HCT116 (cell line): Measurements from ENCODE around the gene PGGT1B. TPM values are rescaled to one million over a fixed set of nuclear protein-coding genes. Genes with fewer than 3 reads are reported as not detected.

Experiments used
- ATAC-seq: fragments of 200-7000 bp; cut with Tn5 transposase; 2 replicates; pipeline ENCODE4 v1.9.1; 2020; ENCODE audit warnings: mild to moderate bottlenecking, moderate library complexity
- BruUV-seq: library from RNA; stranded (reverse); fragments of 400-500 nt; replicated peaks from 2 replicates; lab custom pipeline; 2021; lab: Mats Ljungman, UMichigan
- CTCF ChIA-PET: fragments of 300-600 bp; sonication (Branson Sonifier 250); formaldehyde crosslinking; loops from one replicate; lab custom pipeline; 2021; ENCODE audit warnings: antibody characterized with exemption; lab: Charles Lee
- POLR2A ChIA-PET: fragments of 300-600, 350-600 bp; sonication (Branson Sonifier 250); formaldehyde crosslinking; loops from one replicate; lab custom pipeline; 2021; ENCODE audit warnings: antibody characterized with exemption; lab: Charles Lee
- RAD21 ChIA-PET, 2 experiments: fragments of 300-600 bp; sonication (Branson Sonifier 250); formaldehyde crosslinking; loops; one replicate each; lab custom pipeline; 2023; ENCODE audit warnings: low total read pairs in 2 of 2; ENCODE audit not compliant: uncharacterized antibody in 2 of 2, unreplicated experiment in 2 of 2, low non-redundant PET in 1 of 2; lab: Charles Lee
- DNase-seq: peaks from one replicate; pipeline ENCODE4 v3.0.0-alpha.2; 2010; ENCODE audit warnings: low read depth, low spot score
- H2AFZ ChIP-seq: fragments of 200-600 bp; shearing (Covaris generic), sonication (generic); 2 replicates; pipeline ENCODE4 v1.6.1; 2017; ENCODE audit warnings: low read depth, mixed run types, mixed read lengths, antibody characterized with exemption, low read length; ENCODE audit not compliant: poor library complexity, severe bottlenecking
- H3K27ac ChIP-seq: 2 replicates; pipeline ENCODE4 v1.5.1; 2012; ENCODE audit warnings: low read depth, low read length
- H3K27me3 ChIP-seq: fragments of 200-600 bp; sonication (generic); 2 replicates; pipeline ENCODE4 v1.6.1; 2016; ENCODE audit warnings: mixed run types, low read length, mixed read lengths; ENCODE audit not compliant: insufficient read depth
- H3K36me3 ChIP-seq, 2 experiments: fragments of 200-500 bp in 1 of 2; fragments of 200-600 bp in 1 of 2; sonication (Bioruptor generic) in 1 of 2; sonication (generic) in 1 of 2; 2 replicates each; pipeline versions ENCODE4 v1.5.1 to v1.6.1; 2014 to 2016; ENCODE audit warnings: low read length in 2 of 2, inconsistent platforms in 1 of 2, mixed read lengths in 1 of 2, mixed run types in 1 of 2; ENCODE audit not compliant: insufficient read depth in 2 of 2, control insufficient read depth in 1 of 2
- H3K4me1 ChIP-seq, 2 experiments: fragments of 200-600 bp in 1 of 2; sonication (generic) in 1 of 2; 2 replicates each; pipeline versions ENCODE4 v1.5.1 to v1.6.1; 2012 to 2017; ENCODE audit warnings: low read length in 2 of 2, inconsistent platforms in 1 of 2, mild to moderate bottlenecking in 1 of 2, mixed read lengths in 1 of 2, mixed run types in 1 of 2, moderate library complexity in 1 of 2; ENCODE audit not compliant: insufficient read depth in 2 of 2, control insufficient read depth in 1 of 2
- H3K4me2 ChIP-seq: fragments of 200-600 bp; sonication (generic); 2 replicates; pipeline ENCODE4 v1.6.1; 2017; ENCODE audit warnings: mixed run types, low read length, mixed read lengths
- H3K4me3 ChIP-seq, 2 experiments: fragments of 200-600 bp in 1 of 2; sonication (generic) in 1 of 2; replicated peaks in 1 of 2; 2 replicates each; pipeline ENCODE4 v1.5.1; 2011 to 2016; ENCODE audit warnings: low read length in 2 of 2, control low read depth in 1 of 2, low read depth in 1 of 2, mild to moderate bottlenecking in 1 of 2, mixed read lengths in 1 of 2, mixed run types in 1 of 2
- H3K79me2 ChIP-seq: fragments of 200-600 bp; sonication (generic); 2 replicates; pipeline ENCODE4 v1.6.1; 2017; ENCODE audit warnings: mild to moderate bottlenecking, mixed run types, low read length, moderate library complexity, mixed read lengths; ENCODE audit not compliant: insufficient read depth
- H3K9ac ChIP-seq: fragments of 200-600 bp; sonication (generic); 2 replicates; pipeline ENCODE4 v1.6.1; 2016; ENCODE audit warnings: low read length, mixed read lengths
- H3K9me2 ChIP-seq: fragments of 200-600 bp; sonication (generic), shearing (Covaris generic); 2 replicates; pipeline ENCODE4 v1.6.1; 2017; ENCODE audit warnings: mixed run types, mild to moderate bottlenecking, moderate library complexity; ENCODE audit not compliant: insufficient read depth
- H3K9me3 ChIP-seq, 2 experiments: fragments of 200-500 bp in 1 of 2; fragments of 200-600 bp in 1 of 2; sonication (Bioruptor generic) in 1 of 2; sonication (generic) in 1 of 2; 2 replicates each; pipeline ENCODE4 v1.6.1; 2014 to 2017; ENCODE audit warnings: low read length in 2 of 2, mixed read lengths in 2 of 2, inconsistent platforms in 1 of 2, low read depth in 1 of 2, mild to moderate bottlenecking in 1 of 2, mixed run types in 1 of 2, moderate library complexity in 1 of 2; ENCODE audit not compliant: control insufficient read depth in 1 of 2, insufficient read depth in 1 of 2
- H4K20me1 ChIP-seq: fragments of 200-600 bp; sonication (generic), shearing (Covaris generic); 2 replicates; pipeline ENCODE4 v1.6.1; 2017; ENCODE audit warnings: mixed run types, mild to moderate bottlenecking, moderate library complexity; ENCODE audit not compliant: insufficient read depth
- CBX3 ChIP-seq: IDR thresholded peaks from 2 replicates; pipeline ENCODE4 v1.6.1; 2012; ENCODE audit warnings: low read depth
- CEBPB ChIP-seq: IDR thresholded peaks from 2 replicates; pipeline ENCODE4 v1.6.1; 2012; ENCODE audit warnings: low read depth
- ELF1 ChIP-seq: IDR thresholded peaks from 2 replicates; pipeline ENCODE4 v1.6.1; 2012; ENCODE audit warnings: low read depth, borderline replicate concordance
- EZH2 ChIP-seq: fragments of 200-600 bp; sonication (generic); IDR thresholded peaks from 2 replicates; pipeline ENCODE4 v1.6.1; 2017; ENCODE audit warnings: antibody characterized with exemption, mixed run types
- EZH2phosphoT487 ChIP-seq: fragments of 200-600 bp; IDR thresholded peaks from 2 replicates; pipeline ENCODE4 v1.6.1; 2018; ENCODE audit warnings: antibody characterized with exemption, borderline replicate concordance
- FOSL1 ChIP-seq: IDR thresholded peaks from 2 replicates; pipeline ENCODE4 v1.6.1; 2012; ENCODE audit warnings: low read depth
- POLR2A ChIP-seq: IDR thresholded peaks from 2 replicates; pipeline ENCODE4 v1.7.0; 2011; ENCODE audit warnings: borderline replicate concordance; ENCODE audit not compliant: insufficient read depth, insufficient read length; ENCODE audit errors: extremely low read depth
- POLR2AphosphoS5 ChIP-seq: IDR thresholded peaks from 2 replicates; pipeline ENCODE4 v1.6.1; 2011; ENCODE audit warnings: mild to moderate bottlenecking, low read depth, low read length, moderate library complexity
- RAD21 ChIP-seq: IDR thresholded peaks from 2 replicates; pipeline ENCODE4 v1.6.1; 2012; ENCODE audit warnings: low read depth, mild to moderate bottlenecking
- SP1 ChIP-seq: IDR thresholded peaks from 2 replicates; pipeline ENCODE4 v1.6.1; 2012; ENCODE audit warnings: low read depth
- SRF ChIP-seq: IDR thresholded peaks from 2 replicates; pipeline ENCODE4 v1.6.1; 2012; ENCODE audit warnings: low read depth
- ZNF274 ChIP-seq: fragments of 200-500 bp; sonication (Bioruptor generic); IDR thresholded peaks from 2 replicates; pipeline ENCODE4 v1.6.1; 2014; ENCODE audit warnings: mild to moderate bottlenecking, low read depth, low read length, inconsistent platforms
- intact Hi-C: fragments of 100-400 bp; cut with micrococcal nuclease; formaldehyde crosslinking; loops from 2 replicates; pipeline ENCODE4 v1.10.0; 2022
- total RNA-seq: library from RNA; stranded (reverse); gene quantifications from one replicate; pipeline ENCODE4 v1.2.1, GENCODE V29; 2021; ENCODE audit not compliant: unreplicated experiment
- TF ChIP-seq, protein P1 (sequence below): IDR thresholded peaks from 2 replicates; pipeline ENCODE4 v1.6.1; 2012; ENCODE audit warnings: low read depth
- TF ChIP-seq, protein P2 (sequence below): IDR thresholded peaks from 2 replicates; pipeline ENCODE4 v1.6.1; 2012
- TF ChIP-seq, protein P3 (sequence below): IDR thresholded peaks from 2 replicates; pipeline ENCODE4 v1.6.1; 2012

Gene PGGT1B
- total RNA-seq, 1 experiment from 2014 or later: 45.8 TPM

DNA sequence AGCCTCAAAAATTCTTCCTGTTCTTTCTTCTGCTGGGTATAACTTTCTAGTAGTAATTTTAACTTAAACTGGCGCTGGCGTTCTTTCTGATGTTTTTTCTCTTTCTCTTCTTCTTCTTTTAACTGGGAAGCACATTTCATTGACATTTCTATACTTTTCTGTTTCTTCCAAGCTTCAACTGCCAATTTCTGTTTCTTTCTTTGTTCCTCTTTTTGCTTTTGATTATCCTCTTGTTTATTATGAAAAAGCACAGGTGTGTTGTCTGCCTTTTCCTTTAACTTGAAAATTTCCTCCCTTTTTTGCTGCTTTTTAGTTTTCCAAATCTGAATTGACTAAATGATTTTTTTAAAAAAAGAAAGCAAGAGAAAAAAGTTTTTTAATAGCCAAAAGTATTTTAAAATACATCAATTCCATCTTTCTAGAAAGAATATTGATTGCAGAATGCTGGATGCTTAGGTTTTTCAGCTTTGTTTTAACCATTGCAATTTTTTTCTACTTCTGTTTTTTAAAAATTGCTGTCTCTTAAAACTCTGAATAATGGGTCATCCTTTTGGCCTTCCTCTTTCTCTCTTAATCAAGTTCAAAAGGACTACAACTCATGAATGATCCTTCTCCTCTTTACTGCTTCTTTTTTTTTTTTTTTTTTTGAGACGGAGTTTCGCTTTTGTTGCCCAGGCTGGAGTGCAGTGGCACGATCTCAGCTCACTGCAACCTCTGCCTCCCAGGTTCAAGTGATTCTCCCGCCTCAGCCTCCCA, 8.8 kb upstream of the PGGT1B start:
- Histone ChIP-seq H3K4me1 (peaks cover 0 to 5% of the 10 kb centered on the region in 2 experiments; a peak in 1 of 4 replicates), H4K20me1 (no peaks in the 10 kb centered on the region), H3K9ac (no peak overlapping the region), H3K36me3 (0 out of 4 replicates have a peak, but pooled peaks cover 2 to 22% of the 10 kb centered on the region in 2 experiments), H3K79me2 (no peaks in the 10 kb centered on the region), H3K4me2 (no peak overlapping the region), H2AFZ (no peak overlapping the region), H3K9me2 (no peaks in the 10 kb centered on the region), H3K4me3 (no peak overlapping the region), H3K27me3 (no peaks in the 10 kb centered on the region), H3K27ac (no peak overlapping the region), H3K9me3 (no peaks in the 10 kb centered on the region)
- ChIA-PET POLR2A (no interaction called here), CTCF (no interaction called here), RAD21 (no interaction called here)
- TF ChIP-seq, protein P1, sequence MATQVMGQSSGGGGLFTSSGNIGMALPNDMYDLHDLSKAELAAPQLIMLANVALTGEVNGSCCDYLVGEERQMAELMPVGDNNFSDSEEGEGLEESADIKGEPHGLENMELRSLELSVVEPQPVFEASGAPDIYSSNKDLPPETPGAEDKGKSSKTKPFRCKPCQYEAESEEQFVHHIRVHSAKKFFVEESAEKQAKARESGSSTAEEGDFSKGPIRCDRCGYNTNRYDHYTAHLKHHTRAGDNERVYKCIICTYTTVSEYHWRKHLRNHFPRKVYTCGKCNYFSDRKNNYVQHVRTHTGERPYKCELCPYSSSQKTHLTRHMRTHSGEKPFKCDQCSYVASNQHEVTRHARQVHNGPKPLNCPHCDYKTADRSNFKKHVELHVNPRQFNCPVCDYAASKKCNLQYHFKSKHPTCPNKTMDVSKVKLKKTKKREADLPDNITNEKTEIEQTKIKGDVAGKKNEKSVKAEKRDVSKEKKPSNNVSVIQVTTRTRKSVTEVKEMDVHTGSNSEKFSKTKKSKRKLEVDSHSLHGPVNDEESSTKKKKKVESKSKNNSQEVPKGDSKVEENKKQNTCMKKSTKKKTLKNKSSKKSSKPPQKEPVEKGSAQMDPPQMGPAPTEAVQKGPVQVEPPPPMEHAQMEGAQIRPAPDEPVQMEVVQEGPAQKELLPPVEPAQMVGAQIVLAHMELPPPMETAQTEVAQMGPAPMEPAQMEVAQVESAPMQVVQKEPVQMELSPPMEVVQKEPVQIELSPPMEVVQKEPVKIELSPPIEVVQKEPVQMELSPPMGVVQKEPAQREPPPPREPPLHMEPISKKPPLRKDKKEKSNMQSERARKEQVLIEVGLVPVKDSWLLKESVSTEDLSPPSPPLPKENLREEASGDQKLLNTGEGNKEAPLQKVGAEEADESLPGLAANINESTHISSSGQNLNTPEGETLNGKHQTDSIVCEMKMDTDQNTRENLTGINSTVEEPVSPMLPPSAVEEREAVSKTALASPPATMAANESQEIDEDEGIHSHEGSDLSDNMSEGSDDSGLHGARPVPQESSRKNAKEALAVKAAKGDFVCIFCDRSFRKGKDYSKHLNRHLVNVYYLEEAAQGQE: no peak
- TF ChIP-seq CEBPB (no peak), SRF (no peak), CBX3 (no peak), POLR2AphosphoS5 (no peak), POLR2A (no peak), EZH2phosphoT487 (no peak), ELF1 (no peak), SP1 (no peak), ZNF274 (no peak), RAD21 (no peak), FOSL1 (no peak), EZH2 (no peak)
- TF ChIP-seq, protein P2, sequence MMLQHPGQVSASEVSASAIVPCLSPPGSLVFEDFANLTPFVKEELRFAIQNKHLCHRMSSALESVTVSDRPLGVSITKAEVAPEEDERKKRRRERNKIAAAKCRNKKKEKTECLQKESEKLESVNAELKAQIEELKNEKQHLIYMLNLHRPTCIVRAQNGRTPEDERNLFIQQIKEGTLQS: no peak
- TF ChIP-seq, protein P3, sequence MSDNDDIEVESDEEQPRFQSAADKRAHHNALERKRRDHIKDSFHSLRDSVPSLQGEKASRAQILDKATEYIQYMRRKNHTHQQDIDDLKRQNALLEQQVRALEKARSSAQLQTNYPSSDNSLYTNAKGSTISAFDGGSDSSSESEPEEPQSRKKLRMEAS: no peak
- DNase-seq (no peak), ATAC-seq (no peak)
- intact Hi-C loops: no loop called here
- BruUV-seq: no TSS peak
